Gastrocnemius medialis (tissue), 4 donors: Measurements from ENCODE around the gene RHOB.
A peak's percentile ranks its signal among the peaks of the same experiment; 100 is the strongest.

Source experiments
- CTCF ChIP-seq, 5 experiments: fragments of 450-650 bp in 3 of 5; fragments of 200-600 bp in 2 of 5; sonication (generic) in 2 of 5; IDR thresholded peaks in 4 of 5; conservative IDR thresholded peaks in 1 of 5; 1 replicate in 4 of 5; 2 replicates in 1 of 5; pipeline ENCODE4 v1.5.1; 2016 to 2019; ENCODE audit warnings: antibody characterized with exemption in 5 of 5, mild to moderate bottlenecking in 3 of 5, moderate library complexity in 3 of 5
- POLR2A ChIP-seq, 2 donors: fragments of 450-650 bp; IDR thresholded peaks; one replicate each; pipeline ENCODE4 v1.6.1; 2017; ENCODE audit warnings: antibody characterized with exemption in 2 of 2, mild to moderate bottlenecking in 2 of 2, moderate library complexity in 2 of 2

GRCh38 chr2:20446917-20447436 is at the start of gene RHOB:
- TF ChIP-seq CTCF (IDR thresholded peaks at IDR 0.05 in 4 of 5, conservative IDR thresholded peaks at IDR 0.05 in 1 of 5) (peak in 1 of 5 experiments; percentile 4), POLR2A (IDR thresholded peaks at IDR 0.05) (peak; percentile 100)
